GM12874 (cell line): ENCODE results near the gene RNF43.

Source experiments
- CTCF ChIP-seq: IDR thresholded peaks from 2 replicates; pipeline ENCODE4 v1.5.1; 2011; ENCODE audit warnings: low read depth, mild to moderate bottlenecking, control low read depth, low read length, moderate library complexity; ENCODE audit not compliant: insufficient read depth

The RNF43 gene

GRCh38 chr17:58368860-58369213, 48.5 kb downstream of the RNF43 start:
- TF ChIP-seq CTCF: no peak
